ENCODE measurements around the gene BRINP2. TPM values are rescaled to one million over a fixed set of nuclear protein-coding genes. Genes with fewer than 3 reads are reported as not detected.

Gene BRINP2
- total RNA-seq, 1 donor: not detected

DNA sequence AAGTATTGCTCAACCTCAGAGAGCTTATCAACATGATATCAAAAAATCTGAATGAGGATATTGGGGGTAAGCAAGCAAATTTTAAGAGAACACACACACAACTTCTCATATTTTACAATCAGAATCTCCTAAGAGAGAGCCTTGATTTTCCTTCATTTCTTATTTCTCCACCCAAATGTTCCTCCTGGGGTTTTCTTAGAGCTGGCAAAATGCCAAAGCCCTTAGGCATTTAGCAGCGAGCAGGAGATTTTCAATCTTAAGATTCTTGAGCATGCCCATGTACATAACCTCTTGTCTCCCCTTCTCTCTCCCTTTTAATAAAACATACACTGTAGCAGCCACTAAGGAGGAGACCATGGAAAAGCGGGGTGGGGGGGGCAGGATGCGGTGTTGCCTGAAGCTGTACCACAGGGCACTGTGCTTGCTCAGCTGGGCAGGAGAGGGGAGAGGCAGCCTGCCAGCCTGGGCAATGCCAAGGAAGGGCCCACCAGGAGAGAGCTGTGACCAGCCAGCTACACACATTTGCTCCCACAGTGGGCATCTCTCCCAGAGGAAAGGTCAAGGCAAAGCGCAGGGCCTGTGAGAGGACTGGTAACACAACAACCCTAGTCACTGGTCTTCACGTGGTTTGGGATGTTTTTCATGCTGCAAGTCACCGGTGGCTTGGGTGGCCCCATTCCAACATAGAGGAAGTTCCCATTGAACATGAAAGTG, 4.3 kb downstream of the BRINP2 start:
- TF ChIP-seq, protein P1, sequence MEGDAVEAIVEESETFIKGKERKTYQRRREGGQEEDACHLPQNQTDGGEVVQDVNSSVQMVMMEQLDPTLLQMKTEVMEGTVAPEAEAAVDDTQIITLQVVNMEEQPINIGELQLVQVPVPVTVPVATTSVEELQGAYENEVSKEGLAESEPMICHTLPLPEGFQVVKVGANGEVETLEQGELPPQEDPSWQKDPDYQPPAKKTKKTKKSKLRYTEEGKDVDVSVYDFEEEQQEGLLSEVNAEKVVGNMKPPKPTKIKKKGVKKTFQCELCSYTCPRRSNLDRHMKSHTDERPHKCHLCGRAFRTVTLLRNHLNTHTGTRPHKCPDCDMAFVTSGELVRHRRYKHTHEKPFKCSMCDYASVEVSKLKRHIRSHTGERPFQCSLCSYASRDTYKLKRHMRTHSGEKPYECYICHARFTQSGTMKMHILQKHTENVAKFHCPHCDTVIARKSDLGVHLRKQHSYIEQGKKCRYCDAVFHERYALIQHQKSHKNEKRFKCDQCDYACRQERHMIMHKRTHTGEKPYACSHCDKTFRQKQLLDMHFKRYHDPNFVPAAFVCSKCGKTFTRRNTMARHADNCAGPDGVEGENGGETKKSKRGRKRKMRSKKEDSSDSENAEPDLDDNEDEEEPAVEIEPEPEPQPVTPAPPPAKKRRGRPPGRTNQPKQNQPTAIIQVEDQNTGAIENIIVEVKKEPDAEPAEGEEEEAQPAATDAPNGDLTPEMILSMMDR (IDR thresholded peaks at IDR 0.05; ENCODE audit: insufficient read depth, low read depth, low read length): no peak

DNA sequence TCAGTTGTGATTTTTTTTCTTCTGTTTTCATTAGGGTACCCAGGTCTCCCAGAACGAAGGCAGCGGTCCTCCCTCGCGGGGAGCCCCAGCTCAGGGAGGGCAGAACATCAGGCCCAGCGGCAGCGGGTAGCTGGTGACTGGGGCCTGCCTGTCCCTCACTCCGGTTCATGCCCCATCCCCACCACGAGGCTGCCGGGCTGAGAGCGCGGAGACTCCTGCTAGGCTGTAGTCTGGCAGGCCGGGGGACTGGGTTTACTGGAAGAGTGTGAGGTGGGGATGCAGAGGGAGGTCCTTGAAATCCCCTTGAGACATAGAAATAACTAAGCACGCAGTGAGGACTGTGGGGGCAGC, 10.5 kb downstream of the BRINP2 start:
- H3K4me3 ChIP-seq (ENCODE audit: low read depth, low read length): no peak overlapping the region
- DNase-seq (ENCODE audit: low read depth): no peak
- TF ChIP-seq, protein P1 (IDR thresholded peaks at IDR 0.05; ENCODE audit: insufficient read depth, low read depth, low read length): no peak

More for the DNA sequence above, 4.3 kb downstream of the BRINP2 start:
- no peak for DNase-seq (ENCODE audit: low read depth)
- no peak overlapping the region for H3K4me3 ChIP-seq (ENCODE audit: low read depth, low read length)

DNA sequence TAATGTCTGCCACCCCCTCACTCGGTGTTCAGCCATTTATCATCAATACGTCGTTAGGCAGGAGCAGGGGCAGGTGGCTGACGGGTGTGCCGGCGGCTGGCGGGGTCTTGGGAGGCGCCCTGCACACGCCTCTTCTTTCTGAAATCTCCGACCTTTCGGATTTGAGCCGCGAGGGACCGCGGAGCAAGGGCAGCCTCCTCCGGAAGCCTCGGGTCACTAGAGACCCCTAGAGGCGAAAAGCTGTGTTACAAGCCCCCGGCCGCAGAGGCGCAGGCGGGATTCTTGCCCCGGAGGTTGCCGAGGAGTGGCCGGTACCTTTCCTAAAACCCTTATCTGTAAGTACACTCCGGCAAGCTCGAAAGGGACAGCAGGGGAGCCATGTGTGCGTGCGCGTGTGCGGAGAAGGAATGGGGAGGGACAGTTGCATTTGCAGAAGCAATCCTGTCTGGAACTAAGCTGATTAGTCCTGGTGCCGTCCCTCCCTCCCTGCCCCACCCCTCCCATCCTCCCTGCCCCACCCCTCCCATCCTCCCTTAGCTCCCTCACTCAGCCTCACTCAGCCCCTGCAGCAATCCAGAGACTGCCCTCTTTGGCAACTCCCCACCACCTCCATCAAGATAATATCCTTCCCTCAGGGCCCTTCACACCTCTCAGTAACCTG, 11.0 kb downstream of the BRINP2 start:
- peak overlapping the region; percentile 29 for H3K4me3 ChIP-seq (ENCODE audit: low read depth, low read length)
- peak; percentile 42 for DNase-seq (ENCODE audit: low read depth)
- TF ChIP-seq, protein P1 (IDR thresholded peaks at IDR 0.05; ENCODE audit: insufficient read depth, low read depth, low read length): peak; percentile 86

DNA sequence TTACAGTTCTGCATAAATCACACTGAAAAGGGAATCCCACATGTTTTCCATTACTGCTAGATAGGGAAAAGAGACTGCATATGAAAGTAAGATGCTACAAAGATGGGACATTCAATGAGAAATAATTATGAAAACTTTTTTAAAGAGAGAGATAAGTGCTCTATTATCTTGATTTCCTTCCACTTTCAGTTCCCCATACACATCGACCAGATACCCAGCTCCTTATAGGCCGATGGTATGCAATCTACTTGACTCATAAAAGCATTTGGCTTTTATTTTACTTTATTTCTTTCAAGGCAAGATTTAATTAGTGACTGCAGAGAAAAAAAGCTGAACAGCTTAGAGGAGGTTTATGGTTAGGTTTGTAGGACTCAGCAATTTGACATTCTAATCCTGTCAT, 13.1 kb downstream of the BRINP2 start:
- no peak overlapping the region for H3K4me3 ChIP-seq (ENCODE audit: low read depth, low read length)
- TF ChIP-seq, protein P1 (IDR thresholded peaks at IDR 0.05; ENCODE audit: insufficient read depth, low read depth, low read length): no peak
- DNase-seq (ENCODE audit: low read depth): no peak

DNA sequence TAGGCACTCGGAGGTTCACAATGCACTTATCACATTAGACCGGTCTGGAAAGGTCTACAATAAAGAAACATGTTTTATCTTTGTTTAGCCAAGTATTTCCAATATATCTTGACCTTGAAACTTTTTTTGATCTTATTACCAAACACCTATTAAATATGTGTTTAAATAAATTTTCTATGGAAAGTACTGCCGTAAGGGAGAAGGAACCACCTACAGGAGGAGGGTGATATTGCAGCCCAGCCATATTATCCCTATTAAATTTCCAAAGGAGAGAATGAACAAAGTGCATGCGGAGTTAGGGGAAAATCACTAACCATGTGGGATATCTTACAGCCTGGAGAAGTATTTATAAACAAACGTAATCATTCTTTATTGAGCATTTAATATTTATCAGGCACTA, 14.5 kb downstream of the BRINP2 start:
- no peak overlapping the region for H3K4me3 ChIP-seq (ENCODE audit: low read depth, low read length)
- DNase-seq (ENCODE audit: low read depth): peak; percentile 13
- TF ChIP-seq, protein P1 (IDR thresholded peaks at IDR 0.05; ENCODE audit: insufficient read depth, low read depth, low read length): peak; percentile 62

DNA sequence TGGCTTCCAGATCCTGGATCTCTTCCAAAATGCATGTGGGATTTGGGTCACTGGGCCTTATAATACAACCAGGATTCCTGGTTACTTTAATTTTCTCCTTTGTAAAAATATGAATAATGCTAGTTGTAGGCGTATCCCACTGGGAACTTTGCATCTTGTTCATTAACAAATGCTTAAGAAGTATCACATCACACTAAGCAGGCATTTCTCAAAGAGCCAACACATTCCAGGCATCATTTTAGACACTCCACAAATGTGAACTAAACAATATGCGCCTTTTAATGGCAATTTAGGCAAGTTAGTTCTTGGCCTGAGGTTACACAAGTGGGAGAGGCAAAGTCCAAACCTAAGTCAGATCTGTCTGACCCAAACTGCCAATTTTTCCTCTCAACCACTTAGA, 15.9 kb downstream of the BRINP2 start:
- DNase-seq (ENCODE audit: low read depth): no peak
- H3K4me3 ChIP-seq (ENCODE audit: low read depth, low read length): no peak overlapping the region
- TF ChIP-seq, protein P1 (IDR thresholded peaks at IDR 0.05; ENCODE audit: insufficient read depth, low read depth, low read length): no peak

All from fibroblast of villous mesenchyme (primary cell).